ENCODE results near the gene DOC2B.

The DOC2B gene

DNA sequence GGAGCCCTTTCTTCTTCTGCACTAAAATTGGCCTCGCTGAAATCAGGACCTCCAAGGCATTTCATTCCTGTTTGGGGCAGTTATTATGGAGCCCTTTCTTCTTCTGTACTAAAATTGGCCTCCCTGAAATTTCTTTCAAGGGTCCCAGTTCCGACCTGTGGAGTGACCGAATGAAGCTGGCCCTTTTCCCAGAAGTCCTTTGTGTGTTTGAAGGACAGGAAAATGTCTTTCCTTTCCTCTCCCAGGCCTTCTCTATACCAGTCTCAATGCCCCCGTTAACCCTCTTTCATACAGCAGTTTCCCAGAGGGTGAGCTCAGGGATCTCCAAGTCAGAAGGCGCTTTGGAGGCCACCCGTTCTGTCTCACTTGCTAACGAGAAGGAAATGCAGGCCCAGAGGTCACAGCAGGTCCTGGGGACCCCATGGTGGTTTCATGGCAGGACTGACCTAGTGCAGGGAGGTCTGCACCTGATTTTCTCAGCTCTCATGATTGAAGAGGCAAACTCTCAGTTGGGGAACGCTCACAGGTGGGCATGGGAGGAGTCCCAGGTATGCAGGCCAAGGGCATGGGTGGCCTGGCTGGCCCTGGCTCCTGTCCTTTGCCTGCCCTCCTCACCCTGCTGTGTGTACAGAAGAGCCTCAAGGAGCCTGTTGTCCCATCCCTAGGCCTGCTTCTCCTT, 37.1 kb upstream of the DOC2B start:
- 0 out of 2 replicates have a peak, but pooled peaks cover 2% of the 10 kb centered on the region for H3K4me1 ChIP-seq (ENCODE audit: control insufficient read depth, insufficient read depth, low read length)
- H3K27ac ChIP-seq (ENCODE audit: extremely low read depth, low read depth, low read length) = no peak overlapping the region
- CTCF ChIA-PET = no interaction called here
- TF ChIP-seq TCF7L2 (IDR thresholded peaks at IDR 0.05; ENCODE audit: borderline replicate concordance, low read depth, low read length) = no peak
- no peak for TF ChIP-seq ZBTB7A (tag by site-specific recombination; IDR thresholded peaks at IDR 0.05; ENCODE audit: low read depth)
- no peak for TF ChIP-seq BCL11A (tag by site-specific recombination; IDR thresholded peaks at IDR 0.05; ENCODE audit: low read depth)
- TF ChIP-seq, protein P1, sequence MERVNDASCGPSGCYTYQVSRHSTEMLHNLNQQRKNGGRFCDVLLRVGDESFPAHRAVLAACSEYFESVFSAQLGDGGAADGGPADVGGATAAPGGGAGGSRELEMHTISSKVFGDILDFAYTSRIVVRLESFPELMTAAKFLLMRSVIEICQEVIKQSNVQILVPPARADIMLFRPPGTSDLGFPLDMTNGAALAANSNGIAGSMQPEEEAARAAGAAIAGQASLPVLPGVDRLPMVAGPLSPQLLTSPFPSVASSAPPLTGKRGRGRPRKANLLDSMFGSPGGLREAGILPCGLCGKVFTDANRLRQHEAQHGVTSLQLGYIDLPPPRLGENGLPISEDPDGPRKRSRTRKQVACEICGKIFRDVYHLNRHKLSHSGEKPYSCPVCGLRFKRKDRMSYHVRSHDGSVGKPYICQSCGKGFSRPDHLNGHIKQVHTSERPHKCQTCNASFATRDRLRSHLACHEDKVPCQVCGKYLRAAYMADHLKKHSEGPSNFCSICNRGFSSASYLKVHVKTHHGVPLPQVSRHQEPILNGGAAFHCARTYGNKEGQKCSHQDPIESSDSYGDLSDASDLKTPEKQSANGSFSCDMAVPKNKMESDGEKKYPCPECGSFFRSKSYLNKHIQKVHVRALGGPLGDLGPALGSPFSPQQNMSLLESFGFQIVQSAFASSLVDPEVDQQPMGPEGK (tag by site-specific recombination; IDR thresholded peaks at IDR 0.05) = no peak
- no peak for TF ChIP-seq ZFP41 (tag by site-specific recombination; IDR thresholded peaks at IDR 0.05; ENCODE audit: borderline replicate concordance)
- no peak for TF ChIP-seq ZNF426 (tag by site-specific recombination; IDR thresholded peaks at IDR 0.05)
- TF ChIP-seq ZNF10 (tag by site-specific recombination; IDR thresholded peaks at IDR 0.05) = no peak
- TF ChIP-seq ZNF510 (tag by site-specific recombination; IDR thresholded peaks at IDR 0.05; ENCODE audit: insufficient replicate concordance) = no peak
- TF ChIP-seq ZSCAN30 (tag by site-specific recombination; IDR thresholded peaks at IDR 0.05) = no peak
- TF ChIP-seq ZNF621 (tag by site-specific recombination; IDR thresholded peaks at IDR 0.05) = no peak
- TF ChIP-seq ZNF138 (tag by site-specific recombination; IDR thresholded peaks at IDR 0.05; ENCODE audit: borderline replicate concordance) = no peak
- H3K4me3 ChIP-seq (ENCODE audit: low read depth, low read length) = no peak overlapping the region
- H3K36me3 ChIP-seq (ENCODE audit: control insufficient read depth in 2 of 2, insufficient read depth in 1 of 2, low read length in 2 of 2) = no peaks in the 10 kb centered on the region
- H3K9me3 ChIP-seq (ENCODE audit: control insufficient read depth, insufficient read depth, low read depth, low read length) = no peaks in the 10 kb centered on the region
- POLR2A ChIA-PET = no interaction called here

DNA sequence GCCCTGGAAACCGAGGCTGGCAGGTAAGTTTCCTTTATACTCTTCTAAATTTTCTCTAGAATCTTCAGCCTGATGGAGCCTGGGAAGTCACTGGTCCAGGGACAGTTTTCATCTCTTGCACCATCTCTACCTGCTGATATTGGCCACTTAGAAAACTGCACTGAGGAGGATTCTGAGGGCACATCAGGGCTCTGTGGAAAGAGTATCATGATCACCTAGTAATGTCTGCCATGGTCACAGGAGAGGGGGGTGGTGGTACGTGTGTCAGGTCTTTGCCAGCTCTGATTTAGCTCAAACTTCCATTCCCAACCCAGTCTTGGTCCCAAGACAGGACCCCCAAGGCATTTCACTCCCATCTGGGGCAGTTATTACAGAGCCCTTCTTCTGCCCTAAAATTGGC, 35.2 kb upstream of the DOC2B start:
- CTCF ChIA-PET = no interaction called here
- no peaks in the 10 kb centered on the region for H3K9me3 ChIP-seq (ENCODE audit: control insufficient read depth, insufficient read depth, low read depth, low read length)
- H3K27ac ChIP-seq (ENCODE audit: extremely low read depth, low read depth, low read length) = no peak overlapping the region
- peaks cover 0 to 6% of the 10 kb centered on the region in 2 experiments; a peak in 1 of 3 replicates for H3K36me3 ChIP-seq (ENCODE audit: control insufficient read depth in 2 of 2, insufficient read depth in 1 of 2, low read length in 2 of 2)
- POLR2A ChIA-PET = no interaction called here
- H3K4me1 ChIP-seq (ENCODE audit: control insufficient read depth, insufficient read depth, low read length) = 0 out of 2 replicates have a peak, but pooled peaks cover 2% of the 10 kb centered on the region
- no peak overlapping the region for H3K4me3 ChIP-seq (ENCODE audit: low read depth, low read length)
- TF ChIP-seq ZBTB17 (tag by site-specific recombination; IDR thresholded peaks at IDR 0.05) (peak; percentile 72), KLF9 (tag by site-specific recombination; IDR thresholded peaks at IDR 0.05; ENCODE audit: low read depth) (no peak), ZNF23 (tag by site-specific recombination; IDR thresholded peaks at IDR 0.05; ENCODE audit: borderline replicate concordance) (peak; percentile 95), ZSCAN4 (tag by site-specific recombination; IDR thresholded peaks at IDR 0.05) (no peak), ZNF658 (tag by site-specific recombination; IDR thresholded peaks at IDR 0.05) (no peak), ZNF335 (tag by site-specific recombination; conservative IDR thresholded peaks at IDR 0.05) (peak; percentile 8; the same call in 1 of the 2 replicates)
- TF ChIP-seq, protein P2, sequence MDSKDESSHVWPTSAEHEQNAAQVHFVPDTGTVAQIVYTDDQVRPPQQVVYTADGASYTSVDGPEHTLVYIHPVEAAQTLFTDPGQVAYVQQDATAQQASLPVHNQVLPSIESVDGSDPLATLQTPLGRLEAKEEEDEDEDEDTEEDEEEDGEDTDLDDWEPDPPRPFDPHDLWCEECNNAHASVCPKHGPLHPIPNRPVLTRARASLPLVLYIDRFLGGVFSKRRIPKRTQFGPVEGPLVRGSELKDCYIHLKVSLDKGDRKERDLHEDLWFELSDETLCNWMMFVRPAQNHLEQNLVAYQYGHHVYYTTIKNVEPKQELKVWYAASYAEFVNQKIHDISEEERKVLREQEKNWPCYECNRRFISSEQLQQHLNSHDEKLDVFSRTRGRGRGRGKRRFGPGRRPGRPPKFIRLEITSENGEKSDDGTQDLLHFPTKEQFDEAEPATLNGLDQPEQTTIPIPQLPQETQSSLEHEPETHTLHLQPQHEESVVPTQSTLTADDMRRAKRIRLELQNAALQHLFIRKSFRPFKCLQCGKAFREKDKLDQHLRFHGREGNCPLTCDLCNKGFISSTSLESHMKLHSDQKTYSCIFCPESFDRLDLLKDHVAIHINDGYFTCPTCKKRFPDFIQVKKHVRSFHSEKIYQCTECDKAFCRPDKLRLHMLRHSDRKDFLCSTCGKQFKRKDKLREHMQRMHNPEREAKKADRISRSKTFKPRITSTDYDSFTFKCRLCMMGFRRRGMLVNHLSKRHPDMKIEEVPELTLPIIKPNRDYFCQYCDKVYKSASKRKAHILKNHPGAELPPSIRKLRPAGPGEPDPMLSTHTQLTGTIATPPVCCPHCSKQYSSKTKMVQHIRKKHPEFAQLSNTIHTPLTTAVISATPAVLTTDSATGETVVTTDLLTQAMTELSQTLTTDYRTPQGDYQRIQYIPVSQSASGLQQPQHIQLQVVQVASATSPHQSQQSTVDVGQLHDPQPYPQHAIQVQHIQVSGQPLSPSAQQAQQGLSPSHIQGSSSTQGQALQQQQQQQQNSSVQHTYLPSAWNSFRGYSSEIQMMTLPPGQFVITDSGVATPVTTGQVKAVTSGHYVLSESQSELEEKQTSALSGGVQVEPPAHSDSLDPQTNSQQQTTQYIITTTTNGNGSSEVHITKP (tag by site-specific recombination; IDR thresholded peaks at IDR 0.05) = no peak

Data from HEK293 (cell line).